ENCODE data around the gene SLC8B1. TPM values are rescaled to one million over a fixed set of nuclear protein-coding genes. Genes with fewer than 3 reads are reported as not detected.

The SLC8B1 gene
- total RNA-seq, 1 experiment from 2014 or later: 29.0 TPM

- TF ChIP-seq CTCF (conservative IDR thresholded peaks at IDR 0.05) (no peak), EZH2 (IDR thresholded peaks at IDR 0.05; ENCODE audit: low read depth) (no peak)
- CTCF ChIA-PET: no interaction called here
- H3K36me3 ChIP-seq (ENCODE audit: low read depth): no peaks in the 10 kb centered on the region; the same call in 1 of the 2 replicates
- peaks cover 13% of the 10 kb centered on the region; the same call in 1 of the 2 replicates for H3F3A ChIP-seq (ENCODE audit: insufficient read depth, low read depth)
- no peak overlapping the region for H3K27ac ChIP-seq
- peak overlapping the region; percentile 98 for H3K4me2 ChIP-seq
- no peaks in the 10 kb centered on the region for H3K9me3 ChIP-seq (ENCODE audit: insufficient read depth, low read depth)
- BruUV-seq (replicated peaks): no TSS peak
- peak overlapping the region; percentile 79; the same call in 1 of the 2 replicates for H3K4me3 ChIP-seq
- peaks cover 7% of the 10 kb centered on the region; the same call in 1 of the 2 replicates for H3K79me2 ChIP-seq (ENCODE audit: low read depth)
- no peaks in the 10 kb centered on the region; the same call in 1 of the 2 replicates for H3K4me1 ChIP-seq (replicated peaks; ENCODE audit: insufficient read depth)
- no peak for DNase-seq
- no peaks in the 10 kb centered on the region for H3K9me2 ChIP-seq (ENCODE audit: insufficient read depth)
- no peaks in the 10 kb centered on the region for H4K20me1 ChIP-seq (ENCODE audit: insufficient read depth)
- no peak overlapping the region for H2AFZ ChIP-seq
- no peaks in the 10 kb centered on the region for H3K27me3 ChIP-seq (ENCODE audit: insufficient read depth, low read depth)
- POLR2A ChIA-PET (ENCODE audit: unreplicated experiment): no interaction called here
- intact Hi-C loops (cut with micrococcal nuclease; ENCODE audit: unreplicated experiment): no loop called here
Measured at GRCh38 chr12:113333418-113333750, 1.5 kb downstream of the SLC8B1 start.

GRCh38 chr12:113332688-113333417 lies 2.1 kb downstream of the SLC8B1 start:
- BruUV-seq (replicated peaks): no TSS peak

DNA sequence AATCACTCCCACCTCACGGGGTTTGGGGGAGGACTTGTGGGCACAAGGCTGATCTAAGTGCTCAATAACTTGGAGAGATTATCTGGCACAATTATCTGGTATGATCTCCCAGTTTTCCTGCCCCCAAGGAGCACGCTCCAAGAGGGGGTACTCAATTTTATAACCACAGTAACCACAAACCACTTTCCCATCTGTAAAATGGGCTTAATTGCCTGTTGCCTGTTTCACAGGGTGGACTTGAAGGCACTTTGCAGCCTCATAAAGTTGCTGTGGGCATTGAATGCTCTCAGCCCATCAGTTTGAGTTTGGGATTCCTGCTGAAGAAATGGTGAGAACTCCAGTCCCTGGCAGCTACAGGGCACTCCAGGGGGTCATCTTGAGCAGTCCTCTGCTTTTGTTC lies 4.4 kb downstream of the SLC8B1 start:
- CTCF ChIA-PET: no interaction called here
- H3K4me1 ChIP-seq (replicated peaks; ENCODE audit: insufficient read depth): no peaks in the 10 kb centered on the region; the same call in 1 of the 2 replicates
- H3K4me2 ChIP-seq: no peak overlapping the region
- no peaks in the 10 kb centered on the region for H3K9me3 ChIP-seq (ENCODE audit: insufficient read depth, low read depth)
- no peaks in the 10 kb centered on the region for H3K9me2 ChIP-seq (ENCODE audit: insufficient read depth)
- H3K36me3 ChIP-seq (ENCODE audit: low read depth): no peaks in the 10 kb centered on the region; the same call in 1 of the 2 replicates
- H3K4me3 ChIP-seq: no peak overlapping the region
- no peak overlapping the region for H2AFZ ChIP-seq
- POLR2A ChIA-PET (ENCODE audit: unreplicated experiment): no interaction called here
- TF ChIP-seq EZH2 (IDR thresholded peaks at IDR 0.05; ENCODE audit: low read depth) (no peak), CTCF (conservative IDR thresholded peaks at IDR 0.05) (no peak)
- DNase-seq: no peak
- H4K20me1 ChIP-seq (ENCODE audit: insufficient read depth): no peaks in the 10 kb centered on the region
- intact Hi-C loops (cut with micrococcal nuclease; ENCODE audit: unreplicated experiment): no loop called here
- no peak overlapping the region for H3K27ac ChIP-seq
- peaks cover 13% of the 10 kb centered on the region; the same call in 1 of the 2 replicates for H3F3A ChIP-seq (ENCODE audit: insufficient read depth, low read depth)
- no peaks in the 10 kb centered on the region for H3K27me3 ChIP-seq (ENCODE audit: insufficient read depth, low read depth)
- BruUV-seq (replicated peaks): no TSS peak
- H3K79me2 ChIP-seq (ENCODE audit: low read depth): peaks cover 7% of the 10 kb centered on the region; the same call in 1 of the 2 replicates

More at GRCh38 chr12:113332688-113333417, 2.1 kb downstream of the SLC8B1 start:
- intact Hi-C loops (cut with micrococcal nuclease; ENCODE audit: unreplicated experiment): no loop called here
- Histone ChIP-seq H3K36me3 (ENCODE audit: low read depth) (no peaks in the 10 kb centered on the region; the same call in 1 of the 2 replicates), H3K9me2 (ENCODE audit: insufficient read depth) (no peaks in the 10 kb centered on the region), H3K4me1 (replicated peaks; ENCODE audit: insufficient read depth) (no peaks in the 10 kb centered on the region; the same call in 1 of the 2 replicates), H3K27me3 (ENCODE audit: insufficient read depth, low read depth) (no peaks in the 10 kb centered on the region), H3F3A (ENCODE audit: insufficient read depth, low read depth) (peaks cover 13% of the 10 kb centered on the region; the same call in 1 of the 2 replicates), H3K27ac (no peak overlapping the region), H4K20me1 (ENCODE audit: insufficient read depth) (no peaks in the 10 kb centered on the region), H3K4me2 (peak overlapping the region; percentile 98), H3K79me2 (ENCODE audit: low read depth) (peaks cover 7% of the 10 kb centered on the region; the same call in 1 of the 2 replicates), H2AFZ (no peak overlapping the region), H3K4me3 (no peak overlapping the region), H3K9me3 (ENCODE audit: insufficient read depth, low read depth) (no peaks in the 10 kb centered on the region)
- no peak for TF ChIP-seq CTCF (conservative IDR thresholded peaks at IDR 0.05)
- no peak for TF ChIP-seq EZH2 (IDR thresholded peaks at IDR 0.05; ENCODE audit: low read depth)
- CTCF ChIA-PET: no interaction called here
- no peak for DNase-seq
- POLR2A ChIA-PET (ENCODE audit: unreplicated experiment): no interaction called here
